HL-60/S4 (cell line): Measurements from ENCODE around the gene ATP5MC3.
"Not testable (repeated sequence)": the region's sequence is repeated elsewhere in the genome, so short reads cannot be mapped to it uniquely, and the experiment has no call there.

Experiments
- in situ Hi-C: fragments of 300-500 bp; cut with MboI; formaldehyde crosslinking; loops from 2 replicates; pipeline ENCODE4 v1.14.3; 2022; ENCODE audit warnings: low sequenced_read_pairs

ATP5MC3 gene

DNA sequence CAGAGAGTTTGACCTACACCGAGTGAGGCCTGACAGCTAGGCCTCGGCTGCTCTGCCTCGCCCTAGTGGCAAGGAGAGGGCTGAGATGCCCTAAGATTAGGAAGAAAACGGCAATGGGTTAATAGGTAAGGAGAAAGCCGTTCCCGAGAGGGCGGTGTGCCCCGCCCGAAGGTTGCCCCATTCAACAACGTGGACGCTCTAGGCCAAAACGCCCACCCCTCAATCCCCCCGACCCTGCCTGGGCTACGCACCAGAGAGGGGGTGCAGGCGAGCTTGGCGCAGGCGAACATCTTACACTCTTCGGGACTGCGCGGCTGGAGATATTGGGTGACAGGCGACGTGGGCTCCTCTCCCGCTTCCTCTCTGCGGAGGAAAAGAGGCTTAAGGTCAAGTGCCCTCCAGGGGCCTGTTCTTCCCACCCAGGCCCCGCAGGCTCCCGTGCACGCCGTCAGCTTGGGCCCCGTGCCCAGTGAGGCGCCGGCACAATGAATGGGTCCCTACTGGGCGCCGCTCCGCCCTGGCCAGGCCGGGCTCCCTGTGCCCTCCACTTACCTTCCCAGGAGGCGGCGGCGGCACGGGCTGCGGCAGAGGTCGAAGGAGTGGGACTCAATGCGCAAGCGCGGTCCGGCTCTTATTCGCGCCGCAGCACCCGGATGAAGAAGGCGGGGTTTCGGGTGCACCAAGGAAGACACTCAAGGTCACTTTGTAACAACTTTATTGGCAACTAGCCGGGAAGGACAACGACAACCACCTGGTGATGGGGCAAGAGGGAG is at the start of gene ATP5MC3:
ATP5MC3 (minus strand) TSS at position 607 of the 773 bp plus-strand sequence; CDS start at position 290, 317 bp downstream.
- in situ Hi-C loops = no loop called here

DNA sequence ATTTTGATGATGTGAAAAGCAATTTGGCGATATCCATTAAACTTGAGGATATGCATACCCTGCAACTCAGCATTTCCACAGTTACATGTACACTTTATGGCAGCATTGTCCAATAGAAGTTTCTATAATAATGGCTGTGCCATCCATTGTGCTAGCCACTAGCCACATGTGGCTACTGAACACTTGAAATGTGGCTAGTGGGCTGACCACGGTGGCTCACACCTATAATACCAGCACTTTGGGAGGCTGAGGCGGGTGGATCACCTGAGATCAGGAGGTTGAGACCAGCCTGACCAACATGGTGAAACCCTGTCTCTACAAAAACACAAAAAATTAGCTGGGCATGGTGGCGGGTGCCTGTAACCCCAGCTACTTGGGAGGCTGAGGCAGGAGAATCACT is 47.1 kb upstream of the ATP5MC3 start:
- in situ Hi-C loops = not testable (repeated sequence)

DNA sequence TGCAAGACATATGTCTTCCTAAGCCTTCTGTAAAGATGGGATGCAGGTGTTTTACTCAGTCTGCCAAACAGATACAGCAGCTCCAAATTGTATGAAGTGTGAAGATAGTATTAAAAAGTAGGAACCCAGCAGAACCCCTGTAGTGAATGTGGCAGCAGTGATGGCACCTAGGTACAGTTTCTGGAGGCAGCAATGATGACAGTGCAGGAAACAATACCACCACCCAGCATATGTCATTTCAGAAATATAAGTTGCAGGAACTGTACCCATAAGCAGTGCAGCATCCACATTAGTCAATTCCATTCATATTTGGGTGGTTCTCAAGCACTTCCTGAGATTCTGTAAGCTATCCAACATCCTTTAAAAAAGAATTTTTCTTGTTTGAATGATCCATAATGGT is 46.7 kb upstream of the ATP5MC3 start:
- in situ Hi-C loops = no loop called here

DNA sequence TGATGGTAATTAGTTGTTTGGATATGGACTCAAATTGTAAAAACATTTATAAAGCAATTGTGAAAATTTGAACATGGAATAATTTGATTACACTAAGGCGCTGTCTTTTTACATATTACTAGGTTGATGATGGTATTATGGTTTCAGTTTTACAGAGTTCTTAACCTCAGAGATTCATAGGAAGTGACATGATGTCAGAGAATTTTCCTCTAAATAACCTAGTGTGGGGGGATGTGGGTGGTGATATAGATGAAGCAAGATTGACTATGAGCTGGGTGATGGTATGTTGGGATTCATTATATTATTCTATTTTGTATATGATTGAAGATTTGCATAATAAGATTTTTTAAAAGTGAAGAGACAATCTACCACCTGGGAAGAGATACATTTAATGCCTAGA is 45.9 kb upstream of the ATP5MC3 start:
- in situ Hi-C loops = no loop called here

DNA sequence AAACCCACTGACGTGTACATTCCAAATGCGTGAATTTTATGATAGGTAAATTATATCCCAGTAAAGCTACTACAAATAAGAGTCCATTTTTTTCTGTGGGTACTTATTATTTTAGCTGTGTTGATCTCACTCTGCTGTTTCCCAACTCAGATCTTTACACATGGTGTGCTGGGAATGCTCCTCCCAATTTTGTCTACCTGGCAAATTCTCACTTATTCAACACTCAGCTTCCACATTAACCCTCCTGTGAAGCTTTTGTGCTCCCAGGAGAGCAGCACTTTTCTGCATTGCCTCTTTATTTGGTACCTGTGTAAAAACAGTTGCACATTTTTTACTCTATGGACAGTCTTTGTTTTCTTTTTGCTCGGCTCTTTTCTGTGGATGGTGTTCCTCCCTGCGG is 38.6 kb upstream of the ATP5MC3 start:
- in situ Hi-C loops = no loop called here

DNA sequence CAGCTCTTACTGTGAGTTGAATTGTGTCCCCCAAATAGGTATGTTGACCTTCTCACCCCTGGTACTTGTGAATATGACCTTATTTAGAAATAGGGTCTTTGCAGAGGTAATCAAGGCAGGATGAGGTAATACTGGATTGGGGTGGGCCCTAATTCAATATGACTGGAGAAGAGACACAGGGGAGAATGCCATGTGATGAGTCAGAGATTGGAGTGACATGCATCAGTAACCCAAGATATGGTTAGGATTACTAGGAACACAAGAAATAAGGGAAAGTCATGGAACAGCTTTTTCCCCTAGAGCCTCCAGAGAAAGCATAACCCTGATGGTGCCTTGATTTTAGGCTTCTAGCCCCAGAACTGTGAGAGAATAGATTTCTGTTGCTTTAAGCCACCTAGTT is 37.0 kb upstream of the ATP5MC3 start:
- in situ Hi-C loops = no loop called here

DNA sequence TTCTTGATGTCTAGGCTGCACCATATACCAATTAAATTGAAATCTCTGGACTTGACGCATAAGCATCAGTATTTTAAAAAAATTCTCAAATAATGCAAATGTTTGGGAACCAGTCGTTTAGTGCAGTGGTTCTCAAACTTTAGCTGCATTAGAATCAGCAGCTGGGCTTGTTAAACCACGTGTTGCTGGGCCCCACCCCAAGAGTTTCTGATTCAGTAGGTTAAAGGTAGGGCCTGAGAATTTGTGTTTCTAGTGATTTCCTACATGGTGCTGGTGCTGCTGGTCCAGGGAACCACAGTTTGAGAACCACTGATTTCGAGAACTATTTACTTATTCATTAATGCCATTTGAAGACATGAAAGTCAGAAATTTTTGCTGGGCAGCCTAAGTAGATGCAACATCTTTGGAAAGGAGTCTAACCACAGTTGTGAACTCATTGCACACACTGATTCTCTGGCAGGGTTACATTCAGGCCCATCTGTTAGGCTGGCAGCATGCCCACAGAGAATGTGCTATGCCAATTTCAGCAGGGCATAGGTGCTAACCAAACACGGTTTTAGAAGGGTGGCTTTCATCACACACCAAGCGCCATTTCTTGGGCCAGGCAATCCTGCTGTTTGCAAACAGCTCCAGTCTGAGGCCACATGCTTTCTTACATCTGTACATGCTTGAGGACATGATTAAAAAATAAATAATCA is 26.4 kb upstream of the ATP5MC3 start:
- in situ Hi-C loops = no loop called here

DNA sequence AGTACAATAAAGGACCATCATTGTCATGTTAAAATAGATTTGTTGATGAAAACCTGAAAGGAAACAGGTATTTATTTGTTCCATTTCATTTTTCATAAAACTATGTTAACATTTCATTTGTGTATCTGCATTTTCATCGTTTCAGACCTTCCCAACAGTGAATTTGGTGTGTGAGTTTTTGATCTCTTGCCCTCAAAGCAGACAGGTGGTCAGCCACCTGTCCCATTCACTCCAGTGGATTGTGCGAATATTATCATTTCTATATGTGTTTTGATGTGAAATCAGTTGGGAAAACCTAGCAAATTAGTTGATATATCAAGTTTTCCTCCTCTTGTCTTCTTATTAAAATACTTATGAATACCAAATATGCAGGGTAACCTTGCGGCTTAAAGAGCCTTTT is 25.4 kb upstream of the ATP5MC3 start:
- in situ Hi-C loops = no loop called here

DNA sequence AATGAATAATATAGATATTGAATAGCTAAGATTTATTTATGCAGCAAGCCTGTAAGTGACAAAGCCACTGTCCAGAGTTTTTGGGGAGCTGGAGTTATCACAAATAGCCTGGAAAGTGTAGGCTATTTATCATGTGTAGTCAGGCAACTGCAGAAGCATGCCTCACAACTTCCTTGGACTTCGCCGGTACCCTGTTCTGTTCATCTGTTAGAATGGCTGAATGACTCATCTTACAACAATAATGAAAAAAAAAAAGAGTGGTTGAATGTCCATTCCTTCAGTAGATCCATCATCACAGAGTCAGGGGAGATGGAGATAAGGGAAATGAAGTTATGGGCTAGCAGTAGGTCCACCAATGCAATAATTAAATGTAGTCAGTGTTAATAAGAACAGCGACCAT is 24.0 kb upstream of the ATP5MC3 start:
- in situ Hi-C loops = no loop called here

DNA sequence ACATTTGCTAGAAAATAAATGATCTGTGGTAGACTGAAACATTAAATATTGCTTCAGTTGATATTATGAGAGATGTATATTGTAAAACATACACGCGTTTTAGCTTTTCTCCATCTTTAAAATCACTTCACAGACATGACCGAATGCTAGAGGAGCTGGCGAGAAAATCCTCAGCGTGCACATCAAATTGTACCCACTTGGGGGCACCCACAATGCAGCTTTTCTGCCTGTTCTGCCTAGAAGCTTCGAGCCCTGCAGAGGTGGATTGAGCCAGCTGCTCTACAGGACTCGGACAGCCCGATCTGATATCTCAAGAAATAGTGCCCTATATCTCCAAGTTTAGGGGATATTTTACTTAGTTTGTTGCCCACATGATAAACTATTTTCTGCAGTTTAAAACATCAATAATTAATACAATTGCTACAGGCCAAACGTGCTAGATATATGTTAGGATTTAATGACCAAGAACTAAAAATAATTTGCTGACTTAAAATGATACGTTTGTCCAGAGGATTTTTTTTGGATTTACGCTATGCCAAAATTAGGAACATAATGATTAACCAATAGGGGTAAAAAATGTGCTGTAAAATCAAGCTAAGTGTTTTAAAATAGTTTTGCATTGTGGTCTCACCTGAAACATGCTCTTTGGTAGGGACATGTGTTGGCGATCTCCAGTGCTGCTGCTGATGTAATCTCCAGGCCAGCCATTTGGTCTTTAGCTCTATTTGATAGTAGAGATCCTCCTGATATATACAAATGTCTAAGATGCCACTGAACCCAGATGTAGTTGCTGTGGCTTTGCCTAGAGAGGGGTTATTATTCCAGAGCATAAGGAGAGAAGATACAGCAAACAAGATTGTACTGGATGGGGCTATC is 22.3 kb upstream of the ATP5MC3 start:
- in situ Hi-C loops = no loop called here

DNA sequence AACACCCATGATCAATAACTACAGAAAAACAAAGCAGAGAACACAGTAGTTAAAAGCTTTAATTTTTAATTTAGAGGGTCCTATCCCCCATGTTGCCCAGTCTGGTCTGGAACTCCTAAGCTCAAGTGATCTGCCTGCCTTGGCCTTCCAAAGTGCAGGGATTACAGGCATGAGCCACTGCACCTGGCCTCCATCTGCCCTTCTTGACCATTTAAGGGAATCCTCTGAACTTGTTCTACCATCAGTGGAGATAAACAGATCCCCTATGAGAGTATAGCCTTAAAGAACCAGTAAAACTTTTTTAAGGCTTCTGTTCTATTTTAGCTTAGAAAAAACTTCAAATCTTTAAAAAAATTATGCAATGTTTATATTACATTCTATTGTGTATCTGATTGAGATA is 13.5 kb upstream of the ATP5MC3 start:
- in situ Hi-C loops = no loop called here

DNA sequence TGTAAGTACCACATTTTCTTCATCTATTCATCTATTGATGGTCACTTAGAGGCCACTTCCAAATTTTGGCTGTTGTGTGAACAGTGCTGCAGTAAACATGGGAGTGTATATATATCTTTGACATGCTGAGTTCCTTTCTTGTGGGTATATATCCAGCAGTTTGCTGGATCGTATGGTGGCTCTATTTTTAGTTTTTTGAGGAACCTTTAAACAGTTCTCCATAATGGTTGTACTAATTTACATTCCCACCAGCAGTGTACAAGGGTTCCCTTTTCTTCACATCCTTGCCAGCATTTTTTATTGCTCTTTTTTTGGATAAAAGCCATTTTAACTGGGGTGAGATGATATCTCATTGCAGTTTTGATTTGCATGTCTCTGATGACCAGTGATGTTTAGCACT is 7.3 kb upstream of the ATP5MC3 start:
- in situ Hi-C loops = no loop called here

DNA sequence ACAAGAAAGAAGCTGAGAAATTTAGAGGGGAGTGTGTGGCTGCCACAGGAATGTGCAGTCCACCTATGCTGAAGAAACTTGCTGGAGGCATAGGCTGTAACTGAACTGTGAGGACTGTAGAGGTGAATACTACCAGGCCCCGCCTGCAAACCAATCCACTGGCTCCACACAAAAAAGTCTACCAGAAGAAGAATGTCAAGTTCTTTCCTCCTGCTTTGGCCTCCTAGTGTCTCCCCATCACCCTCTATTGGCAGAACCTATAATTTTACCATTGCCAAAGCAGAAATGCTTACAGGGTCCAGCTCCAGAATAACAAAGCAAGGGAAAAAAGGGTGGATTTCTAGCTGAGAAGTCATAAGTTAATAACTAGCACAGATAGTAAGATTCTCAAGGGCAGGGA is 5.9 kb upstream of the ATP5MC3 start:
- in situ Hi-C loops = no loop called here

DNA sequence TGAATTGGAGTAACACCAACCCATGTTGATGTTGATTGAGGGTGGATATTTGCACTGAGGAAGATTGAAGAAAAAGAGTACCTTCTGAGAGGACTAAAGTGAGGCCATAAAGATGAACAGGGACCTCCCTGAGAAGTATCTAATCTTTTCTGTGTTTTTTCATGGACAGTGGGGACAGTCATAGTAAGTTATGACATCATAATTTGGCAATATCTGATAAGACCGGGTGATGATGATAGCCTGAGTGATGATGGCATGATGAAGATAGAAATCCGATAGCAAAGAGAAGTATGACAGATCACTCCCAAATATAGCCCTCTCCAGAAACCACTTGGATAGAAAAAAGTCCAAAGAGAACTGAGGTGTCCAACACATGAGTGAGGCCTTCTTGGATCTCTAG is 2.2 kb upstream of the ATP5MC3 start:
- in situ Hi-C loops = no loop called here

DNA sequence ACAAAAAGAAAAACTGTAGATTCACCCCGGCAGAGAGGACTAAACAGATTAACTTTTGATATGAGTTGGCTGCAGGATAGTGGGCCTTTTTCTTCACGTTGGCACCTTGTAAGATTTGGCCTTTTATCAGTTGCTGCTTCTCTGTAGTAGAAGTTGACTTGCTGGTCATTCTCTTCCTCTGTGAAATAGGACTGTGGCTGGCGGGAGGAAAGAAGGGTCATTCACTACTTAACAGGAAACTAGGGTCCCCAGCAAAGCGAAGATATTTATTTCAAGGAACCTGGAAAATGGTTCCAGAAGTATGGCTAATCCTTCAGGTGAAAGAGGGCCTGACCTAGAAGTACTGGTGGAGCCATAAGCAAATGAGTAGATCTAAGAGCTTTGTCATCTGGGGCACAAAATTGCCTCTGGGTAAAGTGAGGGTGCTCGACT is 383 bp upstream of the ATP5MC3 start:
- in situ Hi-C loops = no loop called here

DNA sequence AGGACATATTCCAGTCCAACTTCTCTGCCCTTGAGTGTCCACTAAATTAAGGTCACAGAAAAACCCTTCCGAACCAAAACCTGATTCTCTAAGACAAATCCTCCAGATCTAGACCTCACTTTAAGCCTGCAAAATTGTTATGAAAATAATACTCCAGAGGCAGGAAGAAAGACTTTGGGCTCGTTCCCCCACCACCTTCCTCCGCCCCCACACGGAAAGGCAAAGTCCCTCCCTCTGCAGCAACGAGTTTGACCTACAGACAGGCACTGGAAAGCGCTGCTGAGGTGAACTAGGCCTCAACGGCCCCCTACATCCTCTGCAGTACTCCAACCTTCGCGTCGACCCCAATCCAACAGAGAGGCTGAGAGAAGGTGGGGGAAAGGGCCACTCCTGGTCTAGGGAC is 808 bp downstream of the ATP5MC3 start:
- in situ Hi-C loops = no loop called here

DNA sequence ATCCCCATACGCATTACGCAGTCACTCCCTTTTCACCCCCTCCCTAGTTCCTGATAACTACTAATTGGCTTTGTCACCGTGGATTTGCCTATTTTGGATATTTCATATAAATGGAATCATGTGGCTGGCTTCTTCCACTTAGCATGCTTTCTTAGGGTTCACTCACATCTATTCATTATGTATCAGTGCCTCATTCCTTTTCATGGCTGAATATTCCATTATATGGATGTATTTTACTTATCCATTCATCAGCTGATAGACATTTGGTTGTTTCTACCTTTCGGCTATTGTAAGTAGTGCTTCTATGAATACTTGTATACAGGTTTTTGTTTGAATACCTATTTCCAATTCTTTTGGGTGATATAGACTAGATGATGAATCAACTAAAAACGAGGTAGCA is 4.9 kb downstream of the ATP5MC3 start:
- in situ Hi-C loops = no loop called here

DNA sequence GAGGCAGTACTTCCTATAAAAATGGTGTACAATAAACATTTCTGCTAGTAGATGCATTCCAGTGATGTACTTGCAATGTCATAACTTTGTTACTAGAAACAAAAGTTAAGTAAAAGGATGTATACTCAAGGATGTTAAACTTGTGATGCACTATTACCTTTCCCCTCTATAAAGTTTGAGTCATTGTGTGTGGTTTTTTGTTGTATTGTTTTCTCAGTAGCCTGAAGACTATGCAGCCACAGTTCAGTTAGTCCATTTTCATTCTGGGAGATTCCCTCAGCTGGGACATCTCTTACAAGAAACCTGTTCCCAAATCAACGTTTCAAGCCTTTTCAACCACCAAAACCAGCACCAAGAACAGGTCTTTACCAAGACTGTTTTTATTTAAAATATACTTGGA is 5.6 kb downstream of the ATP5MC3 start:
- in situ Hi-C loops = no loop called here

DNA sequence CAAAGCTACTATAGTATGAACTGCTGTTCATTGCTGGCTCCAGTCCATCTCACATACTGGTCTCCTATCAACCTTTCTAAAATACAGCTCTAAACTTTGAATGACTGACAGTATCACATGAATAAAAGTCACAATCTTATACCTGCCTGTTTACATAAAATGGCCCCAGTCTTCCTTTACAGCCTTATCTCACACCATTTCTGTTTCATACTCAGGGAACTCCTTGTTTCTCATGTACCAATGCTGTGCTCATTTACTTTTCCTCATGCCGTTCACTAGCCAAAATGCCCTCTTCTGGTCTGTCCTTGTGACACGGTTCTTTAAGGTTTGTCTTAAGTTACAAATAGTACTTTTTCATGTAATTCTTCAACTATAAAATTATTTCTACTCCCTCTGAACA is 6.2 kb downstream of the ATP5MC3 start:
- in situ Hi-C loops = no loop called here

DNA sequence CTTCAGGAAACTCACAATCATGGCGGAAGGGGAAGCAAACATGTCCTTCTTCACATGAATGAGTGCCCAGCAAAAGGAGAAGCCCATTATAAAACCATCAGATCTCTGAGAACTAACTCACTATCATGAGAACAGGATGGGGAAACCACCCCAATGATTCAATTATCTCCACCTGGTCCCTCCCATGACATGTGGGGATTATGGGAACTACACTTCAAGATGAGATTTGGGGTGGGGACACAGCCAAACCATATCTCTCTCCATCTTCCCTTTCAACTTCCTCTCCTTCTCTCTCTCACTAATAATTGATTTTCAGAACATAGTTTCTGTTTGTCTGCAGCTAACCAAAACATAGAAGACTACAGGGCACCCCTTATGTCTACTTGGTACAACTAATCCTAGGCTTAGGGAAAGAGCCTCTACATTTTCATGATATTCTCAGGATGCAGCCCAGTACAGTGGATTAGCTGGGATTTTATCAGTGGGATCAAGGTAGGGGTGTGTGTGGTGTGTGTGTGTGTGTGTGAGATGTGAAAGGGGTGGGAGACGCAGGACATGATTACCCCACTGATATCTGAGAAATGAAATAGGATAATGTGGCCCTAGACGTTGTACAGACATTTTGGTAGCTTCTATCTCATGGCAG is 10.7 kb downstream of the ATP5MC3 start:
- in situ Hi-C loops = no loop called here

DNA sequence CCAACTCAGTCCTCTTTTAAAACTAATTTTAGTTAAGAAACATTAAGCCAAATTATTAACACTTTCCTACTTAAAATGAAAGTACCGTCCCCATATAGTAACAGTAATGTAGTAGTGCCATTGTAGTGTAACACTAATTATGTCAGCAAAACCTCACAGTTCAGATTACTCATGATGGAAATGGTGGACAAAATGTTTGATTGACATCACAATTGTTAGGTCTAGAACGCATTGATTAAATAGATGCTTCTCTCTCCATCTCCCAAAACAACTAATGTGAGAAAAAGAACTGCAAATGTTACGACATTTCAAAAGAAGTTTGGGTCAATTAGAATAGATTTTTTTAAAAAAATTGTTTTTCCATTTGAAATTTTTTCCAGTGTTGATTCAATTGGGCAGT is 12.3 kb downstream of the ATP5MC3 start:
- in situ Hi-C loops = no loop called here
